ENCODE measurements around the gene UBFD1.
"Not testable (repeated sequence)": the region's sequence is repeated elsewhere in the genome, so short reads cannot be mapped to it uniquely, and the experiment has no call there.

UBFD1 gene

DNA sequence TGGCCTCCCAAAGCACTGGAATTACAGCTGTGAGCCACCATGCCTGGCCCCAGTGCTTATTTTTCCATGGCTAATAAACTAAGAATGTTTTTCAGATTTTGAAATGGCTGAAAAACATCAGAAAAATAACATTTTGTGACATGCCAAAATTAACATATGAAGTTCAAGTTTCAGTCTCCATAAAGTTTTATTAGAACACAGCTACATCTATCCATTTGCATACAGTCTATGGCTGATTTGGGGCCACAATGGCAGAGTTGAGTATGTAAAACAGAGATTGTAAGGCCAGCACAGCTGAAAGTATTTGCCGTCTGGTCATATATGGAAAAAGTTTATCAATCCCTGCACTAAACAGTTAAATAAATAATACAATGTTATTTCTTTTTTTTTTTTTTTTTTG is 52.4 kb downstream of the UBFD1 start:
- DNase-seq (ENCODE audit: low spot score) = no peak

GRCh38 chr16:23610905-23611304 is 53.4 kb downstream of the UBFD1 start:
- not testable (repeated sequence) for DNase-seq (ENCODE audit: low spot score)

DNA sequence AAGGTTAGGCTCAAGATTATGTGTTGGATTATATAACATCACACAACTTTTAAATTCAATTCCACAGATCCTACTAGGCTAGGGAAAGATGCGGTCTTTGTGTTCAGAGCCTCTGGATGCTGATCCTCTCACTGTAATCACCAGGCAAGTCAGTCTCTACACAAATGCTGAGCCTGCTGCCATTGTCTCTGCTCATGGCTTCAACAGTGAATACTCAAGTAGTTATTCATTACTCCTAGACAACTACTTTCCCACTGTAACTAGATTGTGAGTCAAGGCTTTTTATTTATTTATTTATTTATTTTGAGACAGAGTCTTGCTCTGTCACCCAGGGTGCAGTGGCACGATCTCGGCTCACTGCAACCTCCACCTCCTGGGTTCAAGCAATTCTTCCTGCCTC is 54.4 kb downstream of the UBFD1 start:
- DNase-seq (ENCODE audit: low spot score) = no peak

DNA sequence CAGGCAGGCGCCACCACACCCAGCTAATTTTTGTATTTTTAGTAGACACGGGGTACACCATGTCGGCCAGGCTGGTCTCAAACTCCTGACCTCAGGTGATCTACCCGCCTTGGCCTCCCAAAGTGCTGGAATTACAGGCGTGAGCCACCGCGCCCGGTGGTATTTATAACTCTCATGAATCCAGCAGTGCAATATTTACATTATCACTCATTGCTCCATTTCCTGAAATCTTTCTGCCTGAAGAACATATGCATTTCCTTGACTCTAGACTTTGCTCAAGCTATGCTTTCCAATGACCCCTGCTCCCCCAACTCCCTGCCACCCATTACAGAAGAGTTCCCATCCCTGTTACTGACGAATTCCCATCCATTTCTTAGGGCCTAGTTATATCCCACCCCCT is 58.3 kb downstream of the UBFD1 start:
- DNase-seq (ENCODE audit: low spot score) = no peak

All from HuH-7 (cell line).